ENCODE measurements around the gene ANO7. TPM values are rescaled to one million over a fixed set of nuclear protein-coding genes. Genes with fewer than 3 reads are reported as not detected.

The ANO7 gene
- total and polyA plus RNA-seq, 5 donors from 2014 or later, result 0.17 TPM; not detected in 4

DNA sequence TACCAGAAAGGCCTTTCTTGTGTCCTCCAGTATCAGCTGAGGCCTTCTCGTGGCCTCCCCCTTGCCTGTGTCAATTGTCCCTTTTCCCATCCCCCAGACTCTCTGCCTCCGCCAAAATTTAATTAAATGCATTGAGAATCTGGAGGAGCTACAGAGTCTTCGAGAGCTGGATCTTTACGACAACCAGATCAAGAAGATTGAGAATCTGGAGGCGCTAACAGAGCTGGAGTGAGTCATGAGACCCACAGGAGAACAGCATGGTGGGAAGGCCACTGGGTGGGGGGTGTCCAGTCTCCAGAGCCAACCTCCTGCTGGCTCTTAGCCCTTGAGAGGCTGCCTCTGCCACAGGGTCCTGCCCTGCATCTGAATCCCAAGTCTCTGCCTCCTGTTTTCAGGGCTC is 29.4 kb upstream of the ANO7 start:
- Mint-ChIP-seq H3K4me1 (peaks cover 0 to 19% (median 4%) of the 10 kb centered on the region in 4 donors), H3K27me3 (no peaks in the 10 kb centered on the region), H3K36me3 (peaks cover 26% of the 10 kb centered on the region), H3K27ac (peak overlapping the region in 1 of 3 donors; percentile 76), H3K9me3 (no peaks in the 10 kb centered on the region), H3K4me3 (no peak overlapping the region)
- Histone ChIP-seq H3K4me3 (ENCODE audit: low read depth, low read length) (no peak overlapping the region), H3K9me3 (ENCODE audit: control insufficient read depth in 2 of 2, low read length in 2 of 2) (no peaks in the 10 kb centered on the region), H3K4me1 (ENCODE audit: control insufficient read depth, insufficient read depth, low read length, poor library complexity, severe bottlenecking) (no peaks in the 10 kb centered on the region), H3K27ac (ENCODE audit: insufficient read depth, low read length, poor library complexity, severe bottlenecking) (no peak overlapping the region), H3K27me3 (ENCODE audit: control insufficient read depth, insufficient read depth, low read length) (no peaks in the 10 kb centered on the region), H3K36me3 (ENCODE audit: control insufficient read depth, insufficient read depth, low read length) (peaks cover 66% of the 10 kb centered on the region)
- ATAC-seq (ENCODE audit: low read depth in 2 of 2), result no peak
- no peak for DNase-seq

DNA sequence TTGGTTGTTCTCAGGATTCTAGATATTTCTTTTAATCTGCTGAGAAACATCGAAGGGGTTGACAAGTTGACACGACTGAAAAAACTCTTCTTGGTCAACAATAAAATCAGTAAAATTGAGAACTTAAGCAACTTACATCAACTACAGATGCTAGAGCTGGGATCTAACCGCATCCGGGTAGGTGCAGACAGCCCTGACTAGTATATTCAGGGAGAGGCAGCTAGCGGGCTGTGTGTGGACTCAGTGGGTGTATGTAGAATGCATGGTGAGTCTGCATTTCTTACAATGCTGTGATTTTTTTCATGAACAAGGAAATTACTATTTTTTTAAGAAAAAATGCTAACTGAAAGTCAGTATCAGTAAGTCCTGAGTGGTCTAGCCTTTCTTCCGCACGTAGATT is 28.2 kb upstream of the ANO7 start:
- Mint-ChIP-seq H3K9me3 (no peaks in the 10 kb centered on the region), H3K27ac (peak overlapping the region in 1 of 3 donors; percentile 55), H3K36me3 (peaks cover 30% of the 10 kb centered on the region), H3K4me3 (no peak overlapping the region), H3K4me1 (peaks cover 0 to 15% (median 4%) of the 10 kb centered on the region in 4 donors), H3K27me3 (no peaks in the 10 kb centered on the region)
- Histone ChIP-seq H3K4me3 (ENCODE audit: low read depth, low read length) (no peak overlapping the region), H3K27me3 (ENCODE audit: control insufficient read depth, insufficient read depth, low read length) (no peaks in the 10 kb centered on the region), H3K9me3 (ENCODE audit: control insufficient read depth in 2 of 2, low read length in 2 of 2) (no peaks in the 10 kb centered on the region), H3K36me3 (ENCODE audit: control insufficient read depth, insufficient read depth, low read length) (peaks cover 68% of the 10 kb centered on the region), H3K4me1 (ENCODE audit: control insufficient read depth, insufficient read depth, low read length, poor library complexity, severe bottlenecking) (no peaks in the 10 kb centered on the region), H3K27ac (ENCODE audit: insufficient read depth, low read length, poor library complexity, severe bottlenecking) (no peak overlapping the region)
- DNase-seq (no peak), ATAC-seq (ENCODE audit: low read depth in 2 of 2) (no peak)

DNA sequence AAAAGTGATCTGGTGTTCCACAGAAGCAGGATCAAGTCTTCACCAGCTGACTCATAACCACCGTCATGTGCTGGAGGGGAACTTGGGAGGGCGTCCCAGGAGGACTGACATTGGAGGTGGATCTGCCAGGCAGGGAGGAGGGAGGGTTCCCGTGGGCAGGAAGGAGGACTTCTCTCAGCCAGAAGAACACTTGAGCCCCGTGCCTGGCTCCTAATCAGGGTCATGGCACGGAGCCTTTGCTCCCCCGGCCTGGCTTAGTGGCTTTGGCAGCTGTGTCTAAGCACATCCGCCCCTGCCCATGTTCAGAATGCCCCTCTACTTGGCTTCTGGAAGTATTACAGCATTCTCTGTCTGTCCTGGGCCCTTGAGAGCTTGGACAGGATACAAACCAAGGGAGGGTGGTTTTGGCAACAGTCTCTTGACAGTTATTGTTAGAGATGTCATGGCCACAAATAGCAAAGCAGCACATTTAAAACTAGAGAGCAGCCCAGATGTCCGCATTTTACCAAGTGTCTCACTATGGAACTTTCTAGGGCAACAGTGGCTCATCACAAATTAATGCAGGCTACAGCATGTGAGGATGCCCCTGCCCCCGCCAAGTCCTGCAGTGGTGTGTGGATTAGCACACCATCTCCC is 26.7 kb upstream of the ANO7 start:
- Mint-ChIP-seq H3K36me3 (peaks cover 31% of the 10 kb centered on the region), H3K27ac (no peak overlapping the region)

DNA sequence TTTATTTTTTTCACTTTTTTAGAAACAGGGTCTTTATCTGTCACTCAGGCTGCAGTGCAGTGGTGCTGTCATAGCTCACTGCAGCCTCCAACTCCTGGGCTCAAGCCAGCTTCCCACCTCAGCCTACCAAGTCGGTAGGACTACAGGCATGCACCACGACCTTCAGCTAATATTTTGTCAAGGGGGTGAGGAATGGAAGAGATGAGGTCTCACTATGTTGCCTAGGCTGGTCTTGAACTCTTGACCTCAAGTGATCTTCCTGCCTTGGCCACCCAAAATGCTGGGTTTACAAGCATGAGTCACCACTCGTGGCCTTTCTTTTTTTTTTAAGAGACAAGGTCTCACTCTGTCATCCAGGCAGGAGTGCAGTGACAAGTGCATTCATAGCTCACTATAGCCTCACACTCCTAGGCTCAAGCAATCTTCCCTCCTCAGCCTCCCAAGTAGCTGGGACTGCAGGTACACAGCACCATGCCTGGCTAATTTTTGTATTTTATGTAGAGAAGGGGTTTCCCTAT is 24.8 kb upstream of the ANO7 start:
- no peak for ATAC-seq (ENCODE audit: low read depth in 2 of 2)
- Mint-ChIP-seq H3K36me3 (peaks cover 32% of the 10 kb centered on the region), H3K9me3 (no peaks in the 10 kb centered on the region), H3K4me1 (peaks cover 0 to 2% (median under 1%) of the 10 kb centered on the region in 4 donors), H3K27me3 (no peaks in the 10 kb centered on the region), H3K27ac (no peak overlapping the region), H3K4me3 (no peak overlapping the region)
- Histone ChIP-seq H3K4me3 (ENCODE audit: low read depth, low read length) (no peak overlapping the region), H3K9me3 (ENCODE audit: control insufficient read depth in 2 of 2, low read length in 2 of 2) (no peaks in the 10 kb centered on the region), H3K36me3 (ENCODE audit: control insufficient read depth, insufficient read depth, low read length) (peaks cover 74% of the 10 kb centered on the region), H3K27me3 (ENCODE audit: control insufficient read depth, insufficient read depth, low read length) (no peaks in the 10 kb centered on the region), H3K4me1 (ENCODE audit: control insufficient read depth, insufficient read depth, low read length, poor library complexity, severe bottlenecking) (no peaks in the 10 kb centered on the region), H3K27ac (ENCODE audit: insufficient read depth, low read length, poor library complexity, severe bottlenecking) (no peak overlapping the region)
- no peak for DNase-seq

More for the DNA sequence above, 26.7 kb upstream of the ANO7 start:
- peaks cover 0 to 9% (median 2%) of the 10 kb centered on the region in 4 donors for H3K4me1 Mint-ChIP-seq
- no peaks in the 10 kb centered on the region for H3K9me3 Mint-ChIP-seq
- H3K27me3 Mint-ChIP-seq, result no peaks in the 10 kb centered on the region
- H3K4me3 Mint-ChIP-seq, result no peak overlapping the region
- DNase-seq, result no peak
- Histone ChIP-seq H3K27ac (ENCODE audit: insufficient read depth, low read length, poor library complexity, severe bottlenecking) (no peak overlapping the region), H3K4me3 (ENCODE audit: low read depth, low read length) (no peak overlapping the region), H3K27me3 (ENCODE audit: control insufficient read depth, insufficient read depth, low read length) (no peaks in the 10 kb centered on the region), H3K36me3 (ENCODE audit: control insufficient read depth, insufficient read depth, low read length) (peaks cover 71% of the 10 kb centered on the region), H3K4me1 (ENCODE audit: control insufficient read depth, insufficient read depth, low read length, poor library complexity, severe bottlenecking) (no peaks in the 10 kb centered on the region), H3K9me3 (ENCODE audit: control insufficient read depth in 2 of 2, low read length in 2 of 2) (no peaks in the 10 kb centered on the region)
- no peak for ATAC-seq (ENCODE audit: low read depth in 2 of 2)

DNA sequence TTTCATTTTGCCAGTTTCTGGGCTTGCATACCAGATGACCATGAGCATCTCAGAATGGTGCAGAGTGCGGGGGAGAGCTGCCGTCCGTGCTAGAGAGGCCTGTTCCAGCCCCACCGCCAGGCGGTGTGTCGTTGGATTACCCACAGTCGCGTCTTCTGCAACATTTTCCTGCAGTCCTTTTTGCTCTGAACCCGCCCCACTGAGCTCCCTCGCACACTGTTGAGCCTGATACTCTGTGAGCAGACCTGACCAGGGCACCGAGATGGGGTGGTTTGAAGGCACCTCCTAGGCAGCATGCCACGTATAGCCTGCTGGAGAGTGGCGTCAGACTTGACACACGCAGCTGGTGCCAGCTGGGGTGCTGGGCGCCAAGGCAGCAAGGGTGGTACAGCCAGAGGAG is 20.1 kb upstream of the ANO7 start:
- Histone ChIP-seq H3K4me1 (ENCODE audit: control insufficient read depth, insufficient read depth, low read length, poor library complexity, severe bottlenecking) (no peaks in the 10 kb centered on the region), H3K27ac (ENCODE audit: insufficient read depth, low read length, poor library complexity, severe bottlenecking) (no peak overlapping the region), H3K36me3 (ENCODE audit: control insufficient read depth, insufficient read depth, low read length) (peaks cover 72% of the 10 kb centered on the region), H3K27me3 (ENCODE audit: control insufficient read depth, insufficient read depth, low read length) (no peaks in the 10 kb centered on the region), H3K9me3 (ENCODE audit: control insufficient read depth in 2 of 2, low read length in 2 of 2) (peaks cover 11 to 13% of the 10 kb centered on the region in 2 experiments), H3K4me3 (ENCODE audit: low read depth, low read length) (no peak overlapping the region)
- H3K9me3 Mint-ChIP-seq, result peaks cover 0 to 15% (median 3%) of the 10 kb centered on the region in 7 donors
- no peak overlapping the region for H3K27ac Mint-ChIP-seq
- peaks cover 0 to 3% (median 2%) of the 10 kb centered on the region in 4 donors for H3K4me1 Mint-ChIP-seq
- DNase-seq (no peak), ATAC-seq (ENCODE audit: low read depth in 2 of 2) (no peak)
- peaks cover 48% of the 10 kb centered on the region for H3K36me3 Mint-ChIP-seq
- H3K27me3 Mint-ChIP-seq, result no peaks in the 10 kb centered on the region
- no peak overlapping the region for H3K4me3 Mint-ChIP-seq

DNA sequence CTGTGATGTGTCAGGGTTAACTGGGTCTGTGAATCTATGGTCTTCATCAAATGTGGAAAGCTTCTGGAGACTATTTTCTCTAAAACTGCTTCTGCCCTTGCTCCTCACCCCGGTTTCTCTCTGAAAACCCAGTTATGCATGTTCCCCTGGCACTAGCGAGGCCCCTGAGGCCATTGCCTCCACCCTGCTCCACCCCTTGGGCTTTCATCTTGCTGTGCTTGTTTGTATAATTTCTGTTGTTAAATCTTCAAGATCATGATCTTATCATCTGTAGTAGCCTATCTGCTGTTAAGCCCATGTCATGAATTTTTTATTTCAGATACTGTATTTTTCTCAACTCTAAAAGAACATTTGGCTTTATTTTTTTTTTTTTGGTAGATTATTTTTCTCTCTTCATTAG is 14.9 kb upstream of the ANO7 start:
- peaks cover 0 to 15% (median 3%) of the 10 kb centered on the region in 7 donors for H3K9me3 Mint-ChIP-seq
- peak overlapping the region in 2 of 3 donors; percentile 8 to 48 for H3K27ac Mint-ChIP-seq
- H3K9me3 ChIP-seq (ENCODE audit: control insufficient read depth in 2 of 2, low read length in 2 of 2), result peaks cover 11 to 13% of the 10 kb centered on the region in 2 experiments
- H3K36me3 ChIP-seq (ENCODE audit: control insufficient read depth, insufficient read depth, low read length), result peaks cover 60% of the 10 kb centered on the region
- no peaks in the 10 kb centered on the region for H3K27me3 ChIP-seq (ENCODE audit: control insufficient read depth, insufficient read depth, low read length)
- H3K36me3 Mint-ChIP-seq, result peaks cover 47% of the 10 kb centered on the region
- ATAC-seq (ENCODE audit: low read depth in 2 of 2), result no peak
- no peaks in the 10 kb centered on the region for H3K27me3 Mint-ChIP-seq
- H3K27ac ChIP-seq (ENCODE audit: insufficient read depth, low read length, poor library complexity, severe bottlenecking), result no peak overlapping the region
- no peaks in the 10 kb centered on the region for H3K4me1 ChIP-seq (ENCODE audit: control insufficient read depth, insufficient read depth, low read length, poor library complexity, severe bottlenecking)
- DNase-seq, result no peak
- no peak overlapping the region for H3K4me3 Mint-ChIP-seq
- peaks cover 0 to 16% (median 9%) of the 10 kb centered on the region in 4 donors for H3K4me1 Mint-ChIP-seq
- H3K4me3 ChIP-seq (ENCODE audit: low read depth, low read length), result no peak overlapping the region

DNA sequence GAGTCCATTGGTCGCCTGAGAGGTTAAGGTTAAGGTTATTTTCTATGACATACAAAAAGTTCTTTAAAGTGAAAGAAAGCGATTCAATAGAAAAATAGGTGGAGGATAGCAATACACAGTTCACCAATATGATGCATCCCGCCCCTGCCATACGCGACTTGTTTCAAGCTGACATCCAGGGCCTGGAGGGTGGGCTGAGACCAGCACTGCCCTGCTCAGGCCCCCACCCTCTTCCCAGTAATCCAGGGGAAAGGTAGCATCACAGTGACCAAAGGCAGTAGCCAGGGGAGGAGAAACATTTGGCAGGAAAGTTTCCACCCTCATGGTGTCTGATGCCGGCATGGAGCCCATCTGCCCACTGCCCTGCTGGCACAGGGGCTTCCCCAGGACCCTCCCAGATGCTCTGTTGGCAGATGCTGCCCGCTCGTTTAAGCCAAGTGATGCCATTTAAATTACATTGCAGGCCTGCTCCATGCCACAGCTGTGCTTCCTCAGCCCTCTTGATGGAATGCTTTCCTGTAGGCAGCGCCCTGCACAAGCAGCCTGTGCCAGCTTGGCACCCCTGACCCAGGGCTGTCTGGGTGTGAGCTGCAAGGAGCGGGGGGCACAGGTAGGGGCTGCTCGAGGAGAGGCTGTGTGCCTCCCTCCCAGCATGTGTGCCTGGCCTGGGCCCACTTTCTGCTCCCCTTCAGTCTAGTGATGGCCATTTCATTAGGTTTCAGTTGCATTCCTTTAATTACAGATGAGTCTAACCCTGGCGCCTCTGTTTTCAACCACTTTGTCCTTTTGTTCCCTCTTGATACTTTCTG is 10.7 kb upstream of the ANO7 start:
- DNase-seq, result no peak
- Histone ChIP-seq H3K36me3 (ENCODE audit: control insufficient read depth, insufficient read depth, low read length) (peaks cover 36% of the 10 kb centered on the region), H3K27ac (ENCODE audit: insufficient read depth, low read length, poor library complexity, severe bottlenecking) (no peak overlapping the region), H3K9me3 (ENCODE audit: control insufficient read depth in 2 of 2, low read length in 2 of 2) (no peaks in the 10 kb centered on the region), H3K27me3 (ENCODE audit: control insufficient read depth, insufficient read depth, low read length) (no peaks in the 10 kb centered on the region), H3K4me3 (ENCODE audit: low read depth, low read length) (no peak overlapping the region), H3K4me1 (ENCODE audit: control insufficient read depth, insufficient read depth, low read length, poor library complexity, severe bottlenecking) (no peaks in the 10 kb centered on the region)
- Mint-ChIP-seq H3K4me3 (no peak overlapping the region), H3K27ac (peak overlapping the region in 1 of 3 donors; percentile 14), H3K27me3 (no peaks in the 10 kb centered on the region), H3K9me3 (no peaks in the 10 kb centered on the region), H3K4me1 (peaks cover 0 to 21% (median 11%) of the 10 kb centered on the region in 4 donors), H3K36me3 (peaks cover 36% of the 10 kb centered on the region)
- no peak for ATAC-seq (ENCODE audit: low read depth in 2 of 2)

Measured in CD4-positive, CD25-positive, alpha-beta regulatory T cell (primary cell).